GM19455 (cell line): Measurements from ENCODE around the gene UBE2M.
A peak's percentile ranks its signal among the peaks of the same experiment; 100 is the strongest.
"Not testable (repeated sequence)": the region's sequence is repeated elsewhere in the genome, so short reads cannot be mapped to it uniquely, and the experiment has no call there.

Experiments used
- ATAC-seq: cut with Tn5 transposase; IDR thresholded peaks from one replicate; pipeline ENCODE4 v1.9.1; 2021; ENCODE audit not compliant: unreplicated experiment

UBE2M gene

DNA sequence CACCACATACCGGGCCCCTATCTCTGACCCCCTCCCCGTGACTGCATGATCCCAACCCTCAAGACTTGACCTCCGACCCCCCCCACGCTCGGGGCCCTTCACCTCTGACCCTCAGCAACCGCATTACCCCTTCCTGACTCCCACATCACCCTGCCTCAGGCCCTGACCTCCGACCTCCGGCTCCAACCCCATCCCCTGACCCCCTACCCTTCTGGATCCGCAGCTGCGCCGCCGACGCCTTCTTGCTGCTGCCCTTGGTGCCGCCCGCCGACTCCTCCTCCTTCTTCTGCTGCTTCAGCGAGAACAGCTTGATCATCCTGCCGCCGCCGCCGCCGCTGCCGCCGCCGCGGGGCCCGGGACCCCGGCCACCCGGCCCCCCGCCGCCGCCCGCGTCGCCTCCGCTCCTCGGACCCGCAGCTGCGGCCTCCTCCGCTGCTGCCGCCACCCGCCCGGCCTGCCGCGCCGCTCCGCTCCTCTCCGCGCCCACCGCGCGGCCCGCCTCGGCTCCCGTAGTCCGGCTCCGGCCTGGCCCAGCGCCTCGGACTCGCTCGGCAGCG, at the start of gene UBE2M:
Gene UBE2M, minus strand, starts transcription at position 546 of the 557 bp plus-strand sequence. Its CDS starts 230 bp downstream, at position 316.
- no peak for ATAC-seq

DNA sequence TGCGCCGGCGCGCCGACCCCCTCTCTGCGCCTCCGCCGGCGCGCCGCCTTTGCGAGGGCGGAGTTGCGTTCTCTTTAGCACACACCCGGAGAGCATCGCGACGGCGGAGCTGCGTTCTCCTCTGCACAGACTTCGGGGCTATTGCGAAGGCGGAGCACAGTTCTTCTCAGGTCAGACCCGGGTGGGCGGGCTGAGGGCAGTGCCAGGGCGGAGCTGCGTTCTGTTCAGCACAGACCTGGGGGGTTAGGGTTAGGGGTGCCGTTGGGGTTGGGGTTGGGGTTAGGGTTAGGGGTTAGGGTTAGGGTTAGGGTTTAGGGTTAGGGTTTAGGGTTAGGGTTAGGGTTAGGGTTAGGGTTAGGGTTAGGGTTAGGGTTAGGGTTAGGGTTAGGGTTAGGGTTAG, 48.8 kb upstream of the UBE2M start:
- ATAC-seq: not testable (repeated sequence)

DNA sequence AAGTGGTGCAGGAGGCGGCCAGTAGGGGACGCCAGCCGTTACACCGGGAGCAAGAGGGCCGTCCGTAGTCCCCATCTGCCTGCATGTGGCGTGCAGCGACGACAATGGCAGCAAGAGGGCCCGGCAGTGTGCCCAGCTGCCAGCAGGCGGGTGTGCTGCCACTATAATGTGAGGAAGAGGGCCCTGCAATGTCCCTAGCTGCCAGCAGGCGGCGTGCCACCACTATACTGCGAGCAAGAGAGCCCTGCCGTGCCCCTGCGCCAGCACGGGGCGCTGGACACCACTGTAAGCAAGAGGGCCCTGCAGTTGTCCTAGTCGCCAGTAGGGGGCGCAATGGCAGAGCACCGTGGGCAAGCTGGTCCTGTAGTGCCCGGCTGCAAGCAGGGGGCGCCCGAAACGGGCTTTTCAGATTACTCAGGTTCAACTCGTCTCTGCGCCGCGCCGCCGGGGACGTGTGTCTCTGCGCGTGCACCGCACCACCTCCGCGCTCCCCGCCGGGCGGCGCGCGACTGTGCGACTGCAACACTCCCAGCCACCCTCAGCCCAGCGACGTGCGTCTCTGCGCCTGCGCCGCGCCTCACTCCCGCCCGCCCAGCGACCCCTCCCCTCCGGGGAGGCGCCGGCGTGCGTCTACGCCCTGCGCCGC, 48.0 kb upstream of the UBE2M start:
- not testable (repeated sequence) for ATAC-seq

DNA sequence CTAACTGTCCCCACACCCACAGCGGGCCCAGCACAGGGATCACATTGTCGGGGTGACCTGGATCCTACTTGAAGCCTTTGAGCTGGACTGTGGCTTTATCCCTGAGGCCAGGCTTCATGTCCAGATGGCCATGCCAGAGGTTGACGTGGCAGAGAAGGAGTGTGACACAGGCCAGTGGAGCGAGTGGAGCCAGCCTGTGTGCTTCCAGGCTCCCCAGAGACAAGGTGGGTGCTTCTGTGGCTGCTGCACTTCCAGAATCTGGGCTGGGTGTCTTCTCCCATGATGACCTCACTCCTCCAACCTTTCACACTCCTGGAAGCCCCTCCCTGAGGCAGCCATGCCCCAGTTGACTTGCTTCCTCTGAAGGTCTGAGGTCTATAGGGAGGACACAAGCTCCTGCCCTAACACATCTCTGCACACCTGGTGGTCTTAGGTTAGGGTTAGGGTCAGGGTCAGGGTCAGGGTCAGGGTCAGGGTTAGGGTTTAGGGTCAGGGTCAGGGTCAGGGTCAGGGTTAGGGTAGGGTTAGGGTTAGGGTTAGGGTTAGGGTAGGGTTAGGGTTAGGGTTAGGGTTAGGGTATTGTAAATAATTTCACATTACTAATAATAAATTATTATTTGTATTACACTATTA, 27.8 kb upstream of the UBE2M start:
- ATAC-seq: no peak

DNA sequence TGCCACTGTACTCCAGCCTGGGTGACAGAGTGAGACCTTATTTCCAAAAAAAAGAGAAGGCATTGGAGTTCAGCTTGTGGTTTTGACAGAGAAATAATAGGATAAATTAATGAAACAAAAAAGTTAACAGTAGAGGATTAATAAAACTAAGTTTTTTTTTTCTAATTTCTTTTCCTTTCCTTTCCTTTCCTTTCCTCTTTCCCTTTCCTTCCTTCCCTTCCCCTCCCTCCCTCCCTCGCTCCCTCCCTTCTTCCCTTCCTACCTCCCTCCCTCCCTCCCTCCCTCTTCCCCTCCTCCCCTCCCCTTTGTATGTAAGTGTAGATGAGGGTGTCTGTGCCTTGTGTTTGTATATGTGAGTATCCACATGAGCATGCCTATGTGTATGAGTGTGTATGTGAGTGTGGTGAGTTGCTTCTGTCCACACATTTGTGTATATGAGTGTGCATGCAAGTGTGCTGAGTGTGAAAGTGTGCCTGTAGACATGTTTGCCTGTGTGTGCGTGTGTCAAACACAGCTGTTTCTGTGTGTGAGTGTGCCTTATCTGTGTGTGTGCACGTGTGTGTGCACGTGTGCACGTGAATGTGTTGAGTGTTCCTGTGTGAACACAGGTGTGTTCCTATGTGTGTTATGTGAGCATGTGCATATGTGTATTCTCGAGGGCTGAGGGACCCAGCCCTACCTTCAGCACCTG, 27.2 kb upstream of the UBE2M start:
- ATAC-seq: no peak

DNA sequence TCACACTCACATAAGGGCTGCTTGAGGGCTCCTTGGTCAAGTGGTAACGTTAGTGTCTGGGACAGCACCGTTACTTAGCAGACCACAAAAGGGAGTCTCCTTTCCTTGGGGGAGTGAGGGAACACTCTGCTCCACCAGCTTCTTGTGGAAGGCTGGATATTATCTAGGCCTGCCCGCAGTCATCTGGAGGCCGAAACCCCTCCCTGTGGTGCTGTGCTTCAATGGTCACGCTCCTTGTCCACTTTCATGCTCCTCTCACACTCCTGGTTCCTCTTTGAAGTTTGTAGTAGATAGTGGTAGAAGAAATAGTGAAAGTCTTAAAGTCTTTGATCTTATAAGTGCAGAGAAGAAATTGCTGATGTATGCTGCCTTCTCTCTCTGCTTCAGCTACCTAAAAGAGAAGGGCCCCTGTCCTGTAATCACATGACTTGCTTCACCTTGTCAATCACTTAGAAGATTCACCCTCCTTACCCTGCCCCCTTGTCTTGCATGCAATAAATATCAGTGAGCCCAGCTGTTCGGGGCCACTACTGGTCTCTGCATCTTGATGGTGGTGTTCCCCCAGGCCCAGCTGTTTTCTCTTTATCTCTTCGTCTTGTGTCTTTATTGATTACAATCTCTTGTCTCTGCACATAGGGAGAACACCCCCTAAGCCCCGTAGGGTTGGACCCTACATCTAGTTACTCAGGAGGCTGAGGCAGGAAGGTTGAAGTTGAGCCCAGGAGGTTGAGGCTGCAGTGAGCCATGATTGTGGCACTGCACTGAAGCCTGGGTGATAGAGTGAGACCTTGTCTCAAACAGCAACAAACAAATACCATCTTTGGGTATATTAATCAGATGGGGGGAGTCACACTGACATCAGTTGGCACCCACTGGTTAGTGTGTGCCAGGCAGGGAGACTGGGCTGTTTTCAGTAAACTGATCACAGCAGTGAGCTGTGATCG, 26.4 kb upstream of the UBE2M start:
- no peak for ATAC-seq

DNA sequence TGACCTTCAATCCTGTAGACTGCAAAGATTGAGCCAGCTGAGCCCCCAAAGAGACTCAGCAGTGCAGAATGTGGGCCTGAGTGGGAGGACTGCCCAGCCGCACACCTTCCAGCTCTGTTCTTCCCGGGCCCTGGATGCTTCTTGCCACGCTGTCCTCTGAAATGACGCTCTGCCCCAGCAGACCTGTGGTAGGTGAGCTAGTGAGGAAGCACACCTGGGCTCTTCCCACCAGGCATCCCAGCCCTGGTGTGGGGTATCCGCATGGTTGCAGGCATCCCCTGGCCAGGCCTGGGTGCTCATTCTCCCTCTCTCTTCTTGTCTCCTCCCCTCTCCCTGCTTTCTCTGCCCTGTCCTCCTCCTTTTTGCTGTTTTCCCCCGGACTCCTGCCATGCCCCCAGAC, 24.6 kb upstream of the UBE2M start:
- no peak for ATAC-seq

DNA sequence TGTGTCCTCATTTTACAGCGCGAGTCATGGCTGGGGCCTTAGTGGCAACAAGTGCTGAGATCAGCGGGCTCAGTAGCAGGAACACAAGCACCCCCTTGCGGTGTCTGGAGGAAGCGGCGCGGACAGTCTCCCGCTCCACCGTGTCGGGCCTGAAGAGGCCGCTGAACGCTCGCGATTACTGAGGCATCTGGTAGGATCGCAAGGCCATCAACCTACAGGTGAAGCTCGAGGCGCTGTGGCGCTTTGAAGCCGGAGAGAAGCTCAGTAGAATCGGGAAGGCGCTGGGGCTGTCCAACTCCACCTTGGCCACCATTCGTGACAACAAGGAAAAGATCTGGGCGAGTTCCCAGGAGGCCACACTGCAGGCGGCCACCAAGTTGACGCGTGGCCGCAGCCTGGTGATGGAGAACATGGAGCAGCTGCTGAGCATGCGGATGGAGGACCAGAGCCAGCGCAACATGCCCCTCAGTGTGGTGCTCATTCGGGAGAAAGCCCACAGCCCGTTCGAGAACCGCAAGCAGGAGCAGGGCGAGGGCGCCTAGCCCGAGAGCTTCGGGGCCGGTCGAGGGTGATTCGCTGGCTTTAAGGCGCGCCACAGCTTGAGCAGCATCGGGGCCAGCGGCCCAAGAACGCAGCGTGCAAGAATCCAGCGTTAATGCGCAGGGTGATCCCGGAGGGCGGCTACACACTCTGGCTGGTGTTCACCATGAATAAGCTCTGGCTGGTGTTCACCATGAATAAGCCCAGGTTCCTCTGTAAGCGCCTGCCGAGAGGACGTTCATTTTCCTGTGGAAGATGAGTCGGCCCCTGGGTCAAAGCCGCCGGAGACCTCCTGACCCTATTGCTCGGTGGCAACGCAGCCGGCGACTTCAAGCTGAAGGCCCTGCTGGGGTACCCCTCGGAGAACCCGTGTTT, 23.1 kb upstream of the UBE2M start:
- no peak for ATAC-seq

DNA sequence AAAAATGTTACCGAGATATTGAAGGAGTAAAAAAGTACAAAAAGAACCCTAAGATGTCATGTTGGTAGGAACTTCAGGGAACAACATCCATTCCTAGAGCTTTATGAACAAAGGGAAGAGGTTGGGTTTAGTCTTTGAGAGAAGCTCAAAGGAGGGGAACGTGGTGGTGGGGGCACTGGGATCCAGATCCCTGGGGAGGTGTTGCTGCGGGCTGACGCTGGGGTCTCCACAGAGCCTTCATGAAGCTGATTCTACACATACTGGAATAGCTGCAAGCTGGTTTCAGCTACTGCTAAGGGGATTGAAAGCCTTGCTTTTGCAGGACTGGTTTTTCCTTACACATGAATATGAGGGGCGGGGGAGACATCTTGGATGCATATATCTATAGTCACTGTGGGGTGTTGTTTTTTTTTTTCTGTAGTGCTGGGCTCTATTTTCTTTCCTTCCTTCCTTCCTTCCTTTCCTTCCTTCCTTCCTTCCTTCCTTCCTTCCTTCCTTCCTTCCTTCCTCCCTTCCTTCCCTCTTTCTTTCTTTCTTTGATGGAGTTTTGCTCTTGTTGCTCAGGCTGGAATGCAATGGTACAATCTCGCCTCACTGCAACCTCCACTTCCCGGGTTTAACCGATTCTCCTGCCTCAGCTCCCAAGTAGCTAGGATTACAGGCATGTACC, 21.2 kb upstream of the UBE2M start:
- ATAC-seq: no peak

DNA sequence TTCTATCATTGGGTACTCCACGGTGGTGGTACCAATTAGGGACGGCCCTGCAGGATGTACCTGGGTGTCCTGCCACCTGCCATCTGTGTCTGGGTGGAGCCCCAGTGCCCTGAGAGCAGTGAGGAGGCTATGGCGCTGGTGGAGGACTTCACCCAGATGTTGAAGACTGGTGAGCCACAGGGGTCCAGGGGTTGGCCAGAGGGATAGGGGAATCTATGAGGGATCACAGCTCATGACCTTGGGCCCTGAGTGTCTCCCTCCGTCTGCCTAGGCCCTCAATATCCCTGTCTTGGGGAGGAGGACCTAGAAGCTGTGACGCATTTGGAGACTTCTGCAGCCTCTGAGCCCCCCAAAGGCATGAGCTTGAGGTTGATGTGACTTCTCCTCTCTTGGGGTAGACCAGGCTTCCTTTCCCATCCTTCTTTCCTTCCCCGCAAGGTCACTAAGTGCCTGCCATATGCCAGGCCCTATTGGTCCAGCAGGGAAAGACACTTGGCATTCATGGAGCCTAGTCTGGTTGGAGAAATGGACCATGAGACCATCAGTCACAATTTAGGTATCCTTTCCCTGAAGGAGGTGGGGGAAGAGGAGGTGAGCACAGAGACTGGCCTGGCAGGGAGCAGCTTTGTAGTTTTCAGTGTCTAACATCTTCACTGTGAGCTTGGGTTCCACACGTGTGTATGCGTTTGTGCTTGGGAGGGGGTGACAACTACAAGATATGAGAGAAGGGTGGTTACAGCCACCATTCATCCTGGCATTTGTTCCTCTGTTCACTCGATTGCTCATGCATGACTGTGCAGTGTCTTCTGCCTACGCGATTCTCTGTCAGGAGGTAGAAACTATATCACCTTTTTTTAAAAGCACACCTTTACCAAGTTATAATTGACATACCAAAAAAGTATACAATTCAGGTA, 19.9 kb upstream of the UBE2M start:
- no peak for ATAC-seq

DNA sequence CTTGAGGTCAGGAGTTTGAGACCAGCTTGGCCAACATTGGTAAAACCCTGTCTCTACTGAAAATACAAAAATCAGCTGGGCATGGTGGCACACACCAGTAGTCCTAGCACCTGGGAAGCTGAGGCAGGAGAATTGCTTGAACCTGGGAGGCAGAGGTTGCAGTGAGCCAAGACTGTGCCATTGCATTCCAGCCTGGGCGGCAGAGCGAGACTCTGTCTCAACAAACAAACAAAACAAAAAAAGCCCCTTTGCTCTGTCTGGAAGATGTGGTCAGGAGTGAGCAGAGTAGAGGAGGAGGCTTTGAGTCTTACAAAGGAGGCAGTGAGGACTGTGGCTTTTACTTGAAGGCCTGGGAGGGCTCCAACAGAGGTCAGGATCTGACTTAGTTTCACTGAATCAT, 19.2 kb upstream of the UBE2M start:
- ATAC-seq: not testable (repeated sequence)

DNA sequence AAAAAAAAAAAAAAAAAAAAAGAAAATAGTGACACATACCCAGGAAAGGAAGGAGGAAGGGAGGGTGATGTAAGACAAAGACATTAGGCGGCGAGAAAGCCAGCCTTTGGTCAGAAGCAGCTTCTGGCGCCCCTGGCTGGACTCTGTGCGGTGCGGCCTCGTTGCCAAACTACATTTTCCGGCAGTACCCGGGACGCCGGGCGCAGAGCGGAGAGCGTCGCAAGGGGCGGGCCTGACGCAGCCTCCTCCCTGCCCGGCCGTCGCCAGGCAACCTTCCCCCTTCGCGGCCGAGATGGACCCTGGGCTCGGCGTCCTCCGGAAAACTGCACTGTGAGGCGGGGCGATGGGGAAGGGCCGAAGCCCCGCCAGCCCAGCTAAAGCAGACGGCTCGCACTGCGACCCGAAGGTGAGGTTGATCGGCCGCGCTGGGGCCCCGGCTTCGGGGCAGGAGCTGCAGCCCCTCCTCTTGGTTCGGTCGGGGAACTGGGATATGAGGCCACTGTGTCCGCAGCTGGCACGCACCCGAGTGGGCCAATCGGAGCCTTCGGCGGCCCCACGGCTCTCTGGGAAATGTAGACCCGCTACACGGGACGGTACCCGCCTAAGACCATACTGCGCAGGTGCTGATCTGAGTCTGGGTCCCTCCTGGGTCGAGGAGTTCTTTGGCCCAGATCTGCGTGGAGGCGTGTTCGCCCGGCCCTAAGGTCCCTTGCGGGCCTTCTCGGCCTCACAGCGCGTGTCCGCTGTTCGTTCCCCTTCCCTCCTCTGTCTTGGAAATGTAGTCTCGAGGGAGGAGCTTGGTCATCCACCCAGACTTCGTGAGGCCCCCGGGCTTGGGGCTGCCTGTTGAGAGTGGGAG, 17.0 kb upstream of the UBE2M start:
- ATAC-seq: peak; percentile 37

DNA sequence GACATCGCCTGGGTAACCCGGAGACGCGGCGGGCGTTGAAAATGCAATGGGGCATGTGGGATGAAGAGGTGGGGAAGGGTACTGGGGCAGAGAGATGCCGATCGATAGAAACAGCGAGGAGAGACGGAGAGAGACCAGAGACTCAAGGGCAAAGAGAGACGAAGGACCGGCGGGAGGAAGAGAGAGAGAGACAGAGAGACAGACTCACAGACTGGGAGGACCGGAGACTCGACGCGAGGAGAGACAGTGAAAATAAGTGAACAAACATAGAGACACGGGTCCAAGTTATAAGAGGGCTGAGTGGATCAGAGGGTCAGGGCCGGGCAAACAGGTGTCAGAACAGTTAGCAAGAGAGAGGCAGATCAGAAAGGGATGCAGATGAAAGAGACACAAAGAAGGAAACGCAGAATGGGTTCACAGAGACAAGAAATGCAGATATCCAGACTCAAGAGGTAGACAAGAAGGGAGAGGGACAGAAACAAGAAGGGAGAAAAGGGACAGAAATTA, 15.3 kb upstream of the UBE2M start:
- ATAC-seq: no peak

DNA sequence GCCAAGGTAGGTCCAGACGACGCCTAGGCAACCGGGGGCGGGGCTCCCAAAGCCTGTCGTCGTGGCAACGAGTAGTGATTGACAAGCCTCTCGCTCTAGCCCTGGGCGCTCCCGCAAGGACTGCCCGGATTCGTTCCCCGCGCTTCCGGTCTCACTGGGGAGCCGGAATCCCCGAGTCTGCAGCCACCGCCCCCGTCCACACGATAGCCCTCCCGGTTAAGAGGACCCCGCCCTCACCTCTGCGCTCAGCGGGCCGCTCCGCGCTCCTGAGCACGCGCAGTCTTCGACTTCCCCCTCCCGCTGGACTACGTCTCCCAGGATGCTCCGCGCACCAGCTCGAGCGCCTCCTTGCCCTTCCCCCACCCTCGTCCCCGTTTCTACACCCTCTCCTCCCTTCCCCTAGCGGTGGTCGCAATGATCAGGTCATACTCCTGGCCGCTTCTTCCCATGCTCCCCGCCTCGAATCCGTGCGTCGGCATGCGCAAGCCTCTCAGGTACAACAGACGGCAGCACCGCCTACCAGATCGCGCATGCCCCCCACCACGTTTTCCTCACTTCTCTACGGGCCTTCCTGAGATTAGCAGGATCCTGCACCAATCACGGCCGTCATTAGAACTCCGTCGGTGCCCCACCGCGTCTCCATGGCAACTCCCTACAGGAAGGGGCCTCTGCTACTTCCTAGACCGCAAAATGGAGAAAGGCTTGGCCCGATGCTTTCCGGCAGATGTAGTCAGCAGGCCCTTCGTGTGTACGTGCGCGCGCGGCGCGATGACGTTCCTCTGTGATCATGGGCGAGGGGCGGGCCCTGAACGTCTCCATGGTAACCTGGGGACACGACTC, 14.6 kb upstream of the UBE2M start, which contains the start of gene MZF1:
Gene MZF1, minus strand, starts transcription at position 518 of the 840 bp plus-strand sequence. CDS start 1,946 bp downstream, outside the sequence.
- peak; percentile 53 for ATAC-seq

DNA sequence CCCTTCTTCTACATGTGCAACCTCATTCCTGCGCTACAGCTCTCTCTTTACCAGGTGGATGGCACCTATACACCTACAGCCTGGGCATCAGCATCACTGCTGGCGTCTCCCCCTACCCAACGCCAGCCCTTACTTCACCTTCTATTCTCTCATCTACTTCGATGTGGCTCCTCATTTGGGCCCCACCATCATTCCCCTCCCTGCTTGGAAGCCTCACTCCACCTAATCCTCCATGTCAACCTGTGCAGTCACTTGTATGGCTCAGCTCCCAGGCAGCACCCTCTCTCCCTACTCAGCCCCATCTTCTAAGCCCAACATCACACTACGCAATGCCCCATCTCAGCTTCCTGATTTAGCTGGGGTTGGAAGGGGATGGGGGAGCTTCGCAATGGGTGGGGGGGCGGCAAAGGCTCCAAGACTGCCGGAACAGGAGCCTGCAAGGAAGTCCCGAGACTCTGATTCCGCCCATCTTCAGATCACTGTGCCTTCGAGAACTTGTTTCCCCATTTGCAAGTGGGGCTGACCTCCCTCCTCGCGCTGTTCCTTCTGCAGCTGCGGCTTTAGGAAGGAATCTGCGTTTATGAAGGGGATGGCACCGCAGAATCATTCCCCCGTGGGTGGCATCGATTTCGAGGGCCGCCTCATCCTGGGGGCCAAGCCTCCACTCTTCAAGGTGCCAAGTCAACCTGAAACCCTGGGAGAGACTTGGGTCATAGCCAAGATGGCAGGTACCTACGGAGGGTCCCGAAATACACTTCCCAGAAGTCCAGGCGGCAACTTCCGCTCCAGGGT, 13.8 kb upstream of the UBE2M start:
- ATAC-seq: no peak
